Measurements from ENCODE around the gene CLPSL2.

Gene CLPSL2

GRCh38 chr6:35787266-35788218 is 11.1 kb downstream of the CLPSL2 start:
- no peak for DNase-seq

- DNase-seq = no peak
Observed at GRCh38 chr6:35788423-35788982, 12.1 kb downstream of the CLPSL2 start.

- no peak for DNase-seq
Observed at GRCh38 chr6:35790683-35791082, 14.3 kb downstream of the CLPSL2 start.

- no peak for DNase-seq
Observed at GRCh38 chr6:35794536-35795452, 18.4 kb downstream of the CLPSL2 start.

- no peak for DNase-seq
Observed at GRCh38 chr6:35795453-35796071, 19.2 kb downstream of the CLPSL2 start.

GRCh38 chr6:35796236-35796635 is 19.8 kb downstream of the CLPSL2 start:
- DNase-seq = no peak

GRCh38 chr6:35797837-35798526 is 21.6 kb downstream of the CLPSL2 start:
- DNase-seq = no peak

GRCh38 chr6:35798706-35799105 is 22.3 kb downstream of the CLPSL2 start:
- no peak for DNase-seq

- DNase-seq = no peak
Observed at GRCh38 chr6:35801148-35801547, 24.8 kb downstream of the CLPSL2 start.

- peak; percentile 37 for DNase-seq
Observed at GRCh38 chr6:35804996-35805736, 28.8 kb downstream of the CLPSL2 start, which contains the start of gene LHFPL5. LHFPL5 (plus strand) TSS chr6:35805352; CDS start chr6:35805671, 319 bp downstream.

- DNase-seq = no peak
Observed at GRCh38 chr6:35808688-35809087, 32.3 kb downstream of the CLPSL2 start.

GRCh38 chr6:35809809-35810208 is 33.4 kb downstream of the CLPSL2 start:
- no peak for DNase-seq

- peak; percentile 23 for DNase-seq
Observed at GRCh38 chr6:35810971-35811698, 34.7 kb downstream of the CLPSL2 start.

GRCh38 chr6:35811699-35811995 is 35.2 kb downstream of the CLPSL2 start:
- DNase-seq = no peak

- DNase-seq = no peak
Observed at GRCh38 chr6:35817515-35817914, 41.1 kb downstream of the CLPSL2 start.

GRCh38 chr6:35823601-35824000 is 47.2 kb downstream of the CLPSL2 start:
- DNase-seq = no peak

GRCh38 chr6:35824552-35825192 is 48.3 kb downstream of the CLPSL2 start:
- no peak for DNase-seq

Data from activated CD4-positive, alpha-beta T cell treated with anti-CD3 and anti-CD28 coated beads, Interleukin-10, Interleukin-2, amounts not matched to agents 100 ng/mL and 50 ng/mL, durations not matched to agents 16 hours and 8 hours (primary cell).